Superior temporal gyrus (tissue), 1 donor: ENCODE measurements around the gene GJC3.
"Not testable (repeated sequence)": the region's sequence is repeated elsewhere in the genome, so short reads cannot be mapped to it uniquely, and the experiment has no call there.

Experiments used
- DNase-seq: peaks from one replicate; pipeline ENCODE4 v3.0.0-alpha.2; 2016; ENCODE audit errors: extremely low spot score

Gene GJC3

GRCh38 chr7:99929730-99930053, 272 bp upstream of the GJC3 start:
- DNase-seq: no peak

- no peak for DNase-seq
Measured at GRCh38 chr7:99928188-99928587, 1.2 kb downstream of the GJC3 start.

- no peak for DNase-seq
Measured at GRCh38 chr7:99927536-99927935, 1.9 kb downstream of the GJC3 start.

GRCh38 chr7:99926321-99926720, 3.1 kb downstream of the GJC3 start:
- no peak for DNase-seq

GRCh38 chr7:99923200-99923599, 6.2 kb downstream of the GJC3 start:
- no peak for DNase-seq

GRCh38 chr7:99920149-99920548, 9.3 kb downstream of the GJC3 start:
- DNase-seq: no peak

GRCh38 chr7:99919814-99920112, 9.7 kb downstream of the GJC3 start:
- DNase-seq: no peak

- peak; percentile 95 for DNase-seq
Measured at GRCh38 chr7:99918959-99919813, 10.2 kb downstream of the GJC3 start, which contains the start of gene TRIM4. Gene TRIM4, minus strand, starts transcription at chr7:99919530. Its CDS starts 129 bp downstream, at chr7:99919401.

GRCh38 chr7:99910976-99911375, 18.4 kb downstream of the GJC3 start:
- no peak for DNase-seq

- no peak for DNase-seq
Measured at GRCh38 chr7:99901581-99901980, 27.8 kb downstream of the GJC3 start.

- no peak for DNase-seq
Measured at GRCh38 chr7:99899830-99900519, 29.4 kb downstream of the GJC3 start.

- no peak for DNase-seq
Measured at GRCh38 chr7:99898836-99899235, 30.6 kb downstream of the GJC3 start.

GRCh38 chr7:99898023-99898357, 31.4 kb downstream of the GJC3 start:
- DNase-seq: no peak

GRCh38 chr7:99897322-99898022, 31.9 kb downstream of the GJC3 start:
- DNase-seq: no peak

GRCh38 chr7:99894738-99895137, 34.7 kb downstream of the GJC3 start:
- no peak for DNase-seq

GRCh38 chr7:99893280-99893679, 36.1 kb downstream of the GJC3 start:
- no peak for DNase-seq

GRCh38 chr7:99890348-99890747, 39.1 kb downstream of the GJC3 start:
- DNase-seq: not testable (repeated sequence)

GRCh38 chr7:99888366-99888765, 41.1 kb downstream of the GJC3 start:
- not testable (repeated sequence) for DNase-seq

- DNase-seq: no peak
Measured at GRCh38 chr7:99881370-99881769, 48.0 kb downstream of the GJC3 start.

- DNase-seq: no peak
Measured at GRCh38 chr7:99876933-99877332, 52.5 kb downstream of the GJC3 start, which contains the start of gene OR2AE1. Gene OR2AE1, minus strand, starts transcription at chr7:99877033. Its CDS starts 0 bp downstream, at chr7:99877033.

- DNase-seq: no peak
Measured at GRCh38 chr7:99876491-99876890, 52.9 kb downstream of the GJC3 start.
